Endothelial cell of umbilical vein (primary cell): ENCODE data around the gene ZPBP2. TPM values are rescaled to one million over a fixed set of nuclear protein-coding genes. Genes with fewer than 3 reads are reported as not detected.

Experiments
- BruUV-seq: library from RNA; stranded (reverse); fragments of 400-500 nt; replicated peaks from 2 replicates; lab custom pipeline; 2021; lab: Mats Ljungman, UMichigan
- CTCF ChIA-PET: fragments of 300-600, 350-600 bp; sonication (Branson Sonifier 250); formaldehyde crosslinking; loops from one replicate; lab custom pipeline; 2021; ENCODE audit warnings: antibody characterized with exemption, inconsistent platforms; lab: Charles Lee
- POLR2A ChIA-PET: fragments of 300-600, 350-600 bp; sonication (Branson Sonifier 250); formaldehyde crosslinking; loops from one replicate; lab custom pipeline; 2021; ENCODE audit warnings: antibody characterized with exemption, inconsistent platforms; lab: Charles Lee
- DNase-seq: peaks from one replicate; pipeline ENCODE4 v3.0.0-alpha.2; 2011; ENCODE audit warnings: low read depth, low spot score
- FAIRE-seq: peaks from 2 replicates; lab custom pipeline; 2011; peaks lifted over from hg19 to GRCh38; lab: Jason Lieb, UNC
- H2AFZ ChIP-seq: 2 replicates; pipeline ENCODE4 v1.6.0; 2012; ENCODE audit warnings: low read depth, low read length, control low read depth, inconsistent platforms
- H3K27ac ChIP-seq: 2 replicates; pipeline ENCODE4 v1.5.1; 2011; ENCODE audit warnings: low read depth, mild to moderate bottlenecking, control low read depth, low read length, moderate library complexity; ENCODE audit not compliant: insufficient read depth
- H3K27me3 ChIP-seq, 2 experiments: 2 replicates each; pipeline versions ENCODE4 v1.6.0 to v1.6.1; 2011; ENCODE audit warnings: low read length in 2 of 2, mixed read lengths in 1 of 2; ENCODE audit not compliant: control insufficient read depth in 2 of 2, insufficient read depth in 2 of 2
- H3K36me3 ChIP-seq, 2 experiments: 2 replicates in 1 of 2; 3 replicates in 1 of 2; pipeline ENCODE4 v1.5.1; 2011; ENCODE audit warnings: low read length in 2 of 2, mild to moderate bottlenecking in 1 of 2, moderate library complexity in 1 of 2; ENCODE audit not compliant: control insufficient read depth in 2 of 2, insufficient read depth in 2 of 2; ENCODE audit errors: extremely low read depth in 1 of 2
- H3K4me1 ChIP-seq: 3 replicates; pipeline ENCODE4 v1.5.1; 2011; ENCODE audit warnings: mild to moderate bottlenecking, low read length; ENCODE audit not compliant: control insufficient read depth, insufficient read depth; ENCODE audit errors: extremely low read depth
- H3K4me2 ChIP-seq: 2 replicates; pipeline ENCODE4 v1.6.1; 2011; ENCODE audit warnings: low read length, control low read depth, mixed read lengths; ENCODE audit not compliant: insufficient read depth
- H3K4me3 ChIP-seq, 3 experiments: fragments of 200-600 bp in 1 of 3; sonication (generic), shearing (Covaris generic) in 1 of 3; replicated peaks in 1 of 3; 2 replicates each; pipeline ENCODE4 v1.5.1; 2011 to 2016; ENCODE audit warnings: control low read depth in 3 of 3, low read length in 3 of 3, mild to moderate bottlenecking in 2 of 3, inconsistent platforms in 1 of 3, low read depth in 1 of 3, moderate library complexity in 1 of 3; ENCODE audit not compliant: insufficient read depth in 1 of 3
- H3K79me2 ChIP-seq: 2 replicates; pipeline ENCODE4 v1.6.0; 2012; ENCODE audit warnings: low read length, inconsistent platforms; ENCODE audit not compliant: control insufficient read depth, insufficient read depth
- H3K9ac ChIP-seq: replicated peaks from 2 replicates; pipeline ENCODE3; 2011; ENCODE audit warnings: low read length, control low read depth; ENCODE audit not compliant: insufficient read depth; ENCODE audit errors: extremely low read depth
- H3K9me1 ChIP-seq: replicated peaks from 3 replicates; pipeline ENCODE4 v1.6.0; 2011; ENCODE audit warnings: mild to moderate bottlenecking, low read length; ENCODE audit not compliant: control insufficient read depth, insufficient read depth; ENCODE audit errors: extremely low read depth
- H3K9me3 ChIP-seq: replicated peaks from 2 replicates; pipeline ENCODE4 v1.5.1; 2012; ENCODE audit warnings: low read length, inconsistent platforms; ENCODE audit not compliant: control insufficient read depth, insufficient read depth
- H4K20me1 ChIP-seq: replicated peaks from 2 replicates; pipeline ENCODE3; 2011; ENCODE audit warnings: mild to moderate bottlenecking, low read length; ENCODE audit not compliant: control insufficient read depth, insufficient read depth; ENCODE audit errors: extremely low read depth
- EZH2 ChIP-seq: IDR thresholded peaks from 2 replicates; pipeline ENCODE4 v1.6.1; 2012; ENCODE audit warnings: borderline replicate concordance, low read depth, mild to moderate bottlenecking, moderate library complexity, low read length, inconsistent platforms; ENCODE audit not compliant: severe bottlenecking
- FOS ChIP-seq: IDR thresholded peaks from 2 replicates; pipeline ENCODE4 v1.6.1; 2011; ENCODE audit warnings: mild to moderate bottlenecking, low read length, moderate library complexity, borderline replicate concordance; ENCODE audit not compliant: insufficient read depth
- GATA2 ChIP-seq: IDR thresholded peaks from 2 replicates; pipeline ENCODE4 v1.7.0; 2011; ENCODE audit warnings: low read depth, mild to moderate bottlenecking, moderate library complexity, mixed read lengths, low read length; ENCODE audit not compliant: insufficient read length, insufficient read depth
- JUN ChIP-seq: IDR thresholded peaks from 2 replicates; pipeline ENCODE4 v1.6.1; 2011; ENCODE audit warnings: borderline replicate concordance, low read depth; ENCODE audit not compliant: insufficient read length, insufficient read depth
- POLR2A ChIP-seq: IDR thresholded peaks from 2 replicates; pipeline ENCODE4 v1.6.1; 2012; ENCODE audit warnings: low read depth, mild to moderate bottlenecking, control low read depth, low read length
- dilution Hi-C: fragments of 300-500 bp; cut with MboI; formaldehyde crosslinking; loops from one replicate; pipeline ENCODE4 v1.15.0; 2019; ENCODE audit warnings: low sequenced_read_pairs; ENCODE audit not compliant: extremely low pct_ligation_motif_present
- intact Hi-C: fragments of 100-400 bp; cut with micrococcal nuclease; formaldehyde crosslinking; loops from one replicate; pipeline ENCODE4 v1.10.0; 2022
- polyA plus RNA-seq, 4 experiments: library from polyadenylated mRNA; depleted of rRNA in 3 of 4; stranded (reverse) in 3 of 4; unstranded in 1 of 4; fragments of >200 nt; gene quantifications; 2 replicates each; pipeline versions ENCODE4 v1.2.1 to v1.2.3, GENCODE V29; 2011 to 2012; ENCODE audit warnings: missing spikeins in 1 of 4
- total RNA-seq: library from RNA; stranded (reverse); gene quantifications from 2 replicates; pipeline ENCODE4 v1.2.3, GENCODE V29; 2021
- TF ChIP-seq, protein P1 (sequence below), 2 donors: IDR thresholded peaks; 1 replicate in 1 of 2; 2 replicates in 1 of 2; pipeline ENCODE4 v1.5.1; 2011; ENCODE audit warnings: low read length in 2 of 2, mild to moderate bottlenecking in 2 of 2, moderate library complexity in 2 of 2, control low read depth in 1 of 2, inconsistent platforms in 1 of 2, low read depth in 1 of 2; ENCODE audit not compliant: insufficient read depth in 1 of 2; ENCODE audit errors: extremely low read depth in 1 of 2

Gene ZPBP2
- total and polyA plus RNA-seq, 2 donors (not counting 3 experiments of a cell fraction or from before 2014, with no cell fraction given), result not detected

DNA sequence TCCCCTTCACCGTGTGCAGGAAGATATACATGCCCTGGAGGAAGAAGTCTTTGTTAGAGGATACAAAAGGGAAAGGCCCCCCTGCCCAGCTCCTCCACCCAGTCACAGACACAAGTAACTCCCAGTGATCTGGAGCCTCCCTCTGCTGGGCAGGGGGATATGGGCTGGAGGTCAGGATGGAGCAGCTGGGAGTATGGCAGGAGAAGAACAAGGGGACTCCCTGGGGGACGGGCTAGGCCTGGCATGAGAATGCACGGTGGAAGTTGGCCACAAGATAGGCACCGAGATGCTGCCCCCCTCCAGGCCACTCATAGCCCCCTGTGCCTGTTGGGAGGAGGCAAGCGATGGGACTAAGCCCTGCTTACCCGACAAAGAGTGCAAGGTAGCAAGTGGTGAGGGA is 55.2 kb downstream of the ZPBP2 start:
- no TSS peak for BruUV-seq
- ChIA-PET POLR2A (no interaction called here), CTCF (no interaction called here)
- FAIRE-seq (no peak), DNase-seq (no peak)
- Histone ChIP-seq H4K20me1 (no peaks in the 10 kb centered on the region), H3K9ac (no peak overlapping the region), H3K79me2 (peaks cover 24% of the 10 kb centered on the region), H3K36me3 (peaks cover 5 to 32% of the 10 kb centered on the region in 2 experiments), H3K27me3 (no peaks in the 10 kb centered on the region), H3K4me2 (no peak overlapping the region), H3K9me3 (no peaks in the 10 kb centered on the region), H2AFZ (no peak overlapping the region), H3K27ac (no peak overlapping the region), H3K4me3 (no peak overlapping the region), H3K9me1 (no peaks in the 10 kb centered on the region), H3K4me1 (peaks cover 21% of the 10 kb centered on the region)
- intact Hi-C loops (no loop called here), dilution Hi-C loops (no loop called here)
- TF ChIP-seq, protein P1, sequence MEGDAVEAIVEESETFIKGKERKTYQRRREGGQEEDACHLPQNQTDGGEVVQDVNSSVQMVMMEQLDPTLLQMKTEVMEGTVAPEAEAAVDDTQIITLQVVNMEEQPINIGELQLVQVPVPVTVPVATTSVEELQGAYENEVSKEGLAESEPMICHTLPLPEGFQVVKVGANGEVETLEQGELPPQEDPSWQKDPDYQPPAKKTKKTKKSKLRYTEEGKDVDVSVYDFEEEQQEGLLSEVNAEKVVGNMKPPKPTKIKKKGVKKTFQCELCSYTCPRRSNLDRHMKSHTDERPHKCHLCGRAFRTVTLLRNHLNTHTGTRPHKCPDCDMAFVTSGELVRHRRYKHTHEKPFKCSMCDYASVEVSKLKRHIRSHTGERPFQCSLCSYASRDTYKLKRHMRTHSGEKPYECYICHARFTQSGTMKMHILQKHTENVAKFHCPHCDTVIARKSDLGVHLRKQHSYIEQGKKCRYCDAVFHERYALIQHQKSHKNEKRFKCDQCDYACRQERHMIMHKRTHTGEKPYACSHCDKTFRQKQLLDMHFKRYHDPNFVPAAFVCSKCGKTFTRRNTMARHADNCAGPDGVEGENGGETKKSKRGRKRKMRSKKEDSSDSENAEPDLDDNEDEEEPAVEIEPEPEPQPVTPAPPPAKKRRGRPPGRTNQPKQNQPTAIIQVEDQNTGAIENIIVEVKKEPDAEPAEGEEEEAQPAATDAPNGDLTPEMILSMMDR (IDR thresholded peaks at IDR 0.05; ENCODE audit: extremely low read depth in 1 of 2, insufficient read depth in 1 of 2, low read depth in 1 of 2, low read length in 2 of 2), result no peak
- TF ChIP-seq EZH2 (no peak), POLR2A (no peak), GATA2 (no peak), JUN (no peak), FOS (no peak)
